ENCODE results near the gene CDKAL1. TPM values are rescaled to one million over a fixed set of nuclear protein-coding genes. Genes with fewer than 3 reads are reported as not detected.

CDKAL1 gene
- total and polyA plus RNA-seq, 11 donors = 3.2 to 14.3 (median 9.3) TPM

- Histone ChIP-seq H3K36me3 (no peaks in the 10 kb centered on the region), H3K4me3 (no peak overlapping the region), H3K4me1 (peaks cover 0 to 15% (median 0%) of the 10 kb centered on the region in 12 donors), H3K27ac (no peak overlapping the region), H3K9me3 (peaks cover 0 to 5% (median 0%) of the 10 kb centered on the region in 12 donors), H3K27me3 (no peaks in the 10 kb centered on the region)
- WGBS, 4 donors = 72 to 81% (median 75%) methylated on average over 7 of the region's 7 CpGs
- DNase-seq = no peak
- ATAC-seq = peak in 1 of 4 donors; percentile 16
- intact Hi-C loops (cut with DNase I) = no loop called here
- TF ChIP-seq CTCF (IDR thresholded peaks at IDR 0.05) (no peak), POLR2A (IDR thresholded peaks at IDR 0.05) (no peak)
These were observed 488.3 kb downstream of the CDKAL1 start for GRCh38 chr6:21022343-21023107.

GRCh38 chr6:21023210-21023609 is 489.0 kb downstream of the CDKAL1 start:
- 98 to 99% (median 98%) methylated on average over 3 of the region's 3 CpGs for WGBS, 4 donors
- no peak for ATAC-seq
- Histone ChIP-seq H3K4me1 (peaks cover 0 to 15% (median 0%) of the 10 kb centered on the region in 12 donors), H3K27ac (no peak overlapping the region), H3K36me3 (no peaks in the 10 kb centered on the region), H3K4me3 (no peak overlapping the region), H3K27me3 (no peaks in the 10 kb centered on the region), H3K9me3 (peaks cover 0 to 5% (median 0%) of the 10 kb centered on the region in 12 donors)
- TF ChIP-seq POLR2A (IDR thresholded peaks at IDR 0.05) = no peak
- TF ChIP-seq CTCF (IDR thresholded peaks at IDR 0.05) = no peak
- intact Hi-C loops (cut with DNase I) = no loop called here
- no peak for DNase-seq

GRCh38 chr6:21024616-21025015 is 490.4 kb downstream of the CDKAL1 start:
- peaks cover 0 to 5% (median 0%) of the 10 kb centered on the region in 12 donors for H3K9me3 ChIP-seq
- no peak for TF ChIP-seq POLR2A (IDR thresholded peaks at IDR 0.05)
- no peak overlapping the region for H3K4me3 ChIP-seq
- ATAC-seq (peak in 3 of 4 donors; percentile 41 to 80 (median 48)), DNase-seq (no peak)
- WGBS, 4 donors = 35 to 61% (median 47%) methylated on average over 1 of the region's 1 CpG
- peaks cover 0 to 15% (median 0%) of the 10 kb centered on the region in 12 donors for H3K4me1 ChIP-seq
- intact Hi-C loops (cut with DNase I) = no loop called here
- no peak overlapping the region for H3K27ac ChIP-seq
- H3K27me3 ChIP-seq = no peaks in the 10 kb centered on the region
- H3K36me3 ChIP-seq = no peaks in the 10 kb centered on the region

GRCh38 chr6:21026576-21027273 is 492.5 kb downstream of the CDKAL1 start:
- intact Hi-C loops (cut with DNase I) = no loop called here
- Histone ChIP-seq H3K4me1 (peaks cover 0 to 15% (median 0%) of the 10 kb centered on the region in 12 donors), H3K4me3 (no peak overlapping the region), H3K27ac (no peak overlapping the region), H3K36me3 (no peaks in the 10 kb centered on the region), H3K9me3 (peaks cover 0 to 5% (median 0%) of the 10 kb centered on the region in 12 donors), H3K27me3 (no peaks in the 10 kb centered on the region)
- 95 to 96% (median 95%) methylated on average over 3 of the region's 3 CpGs for WGBS, 4 donors
- peak in 1 of 4 donors; percentile 22 for ATAC-seq
- DNase-seq = no peak
- TF ChIP-seq CTCF (IDR thresholded peaks at IDR 0.05) = no peak
- TF ChIP-seq POLR2A (IDR thresholded peaks at IDR 0.05) = no peak
